Immature natural killer cell (primary cell): Measurements from ENCODE around the gene STX1B. TPM values are rescaled to one million over a fixed set of nuclear protein-coding genes. Genes with fewer than 3 reads are reported as not detected.
"Not testable (repeated sequence)": the region's sequence is repeated elsewhere in the genome, so short reads cannot be mapped to it uniquely, and the experiment has no call there.

Source experiments
- DNase-seq, 3 donors: peaks; one replicate each; pipeline ENCODE4 v3.0.0; 2022; ENCODE audit warnings: mixed read lengths in 1 of 3
- H3K27ac Mint-ChIP-seq, 6 donors: one replicate each; pipeline ENCODE4 v1.8.0; 2020; ENCODE audit warnings: mixed read lengths in 6 of 6, mild to moderate bottlenecking in 5 of 6, inconsistent platforms in 4 of 6, moderate library complexity in 3 of 6
- H3K27me3 Mint-ChIP-seq, 3 donors: one replicate each; pipeline ENCODE4 v1.8.0; 2020 to 2021; ENCODE audit warnings: low read depth in 3 of 3, mild to moderate bottlenecking in 3 of 3, mixed read lengths in 3 of 3, moderate library complexity in 3 of 3, inconsistent platforms in 1 of 3
- H3K36me3 Mint-ChIP-seq, 3 donors: one replicate each; pipeline ENCODE4 v1.8.0; 2020; ENCODE audit warnings: mixed read lengths in 3 of 3, inconsistent platforms in 2 of 3, mild to moderate bottlenecking in 2 of 3
- H3K4me1 Mint-ChIP-seq, 2 donors: one replicate each; pipeline ENCODE4 v1.8.0; 2020; ENCODE audit warnings: inconsistent platforms in 2 of 2, mild to moderate bottlenecking in 2 of 2, mixed read lengths in 2 of 2, moderate library complexity in 1 of 2
- H3K4me3 Mint-ChIP-seq, 5 donors: one replicate each; pipeline ENCODE4 v1.8.0; 2020; ENCODE audit warnings: mild to moderate bottlenecking in 5 of 5, mixed read lengths in 5 of 5, inconsistent platforms in 3 of 5, moderate library complexity in 3 of 5
- H3K9me3 Mint-ChIP-seq, 6 donors: one replicate each; pipeline ENCODE4 v1.8.0; 2020; ENCODE audit warnings: mild to moderate bottlenecking in 6 of 6, mixed read lengths in 6 of 6, inconsistent platforms in 4 of 6, moderate library complexity in 3 of 6
- polyA plus RNA-seq, 3 donors: library from polyadenylated mRNA; unstranded; fragments of 300-500 nt; fragmentation: Illumina TruSeq; gene quantifications; one replicate each; pipeline ENCODE4 v1.2.3, GENCODE V29; 2021

Gene STX1B
- polyA plus RNA-seq, 3 donors from 2014 or later: not detected

DNA sequence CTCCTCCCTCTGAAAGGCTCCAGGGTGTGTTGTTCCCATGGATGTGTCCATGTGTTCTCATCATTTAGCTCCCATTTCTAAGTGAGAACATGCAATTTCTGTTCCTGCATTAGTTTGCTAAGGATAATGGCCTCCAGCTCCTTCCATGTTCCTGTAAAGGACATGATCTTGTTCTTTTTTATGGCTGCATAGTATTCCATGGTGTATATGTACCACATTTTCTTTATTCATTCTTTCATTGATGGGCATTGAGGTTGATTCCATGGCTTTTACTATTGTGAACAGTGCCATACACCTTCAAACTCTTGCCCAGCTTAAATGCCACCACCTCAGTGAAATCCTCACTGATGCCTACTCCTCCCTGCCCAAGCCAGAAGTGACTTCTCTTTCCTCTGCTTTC, 66.1 kb downstream of the STX1B start:
- peaks cover 0 to 5% (median 0%) of the 10 kb centered on the region in 3 donors for H3K36me3 Mint-ChIP-seq
- no peak overlapping the region for H3K4me3 Mint-ChIP-seq
- peaks cover 23 to 33% of the 10 kb centered on the region in 2 donors for H3K4me1 Mint-ChIP-seq
- H3K27ac Mint-ChIP-seq: peak overlapping the region in 3 of 6 donors; percentile 41 to 70 (median 46)
- no peak for DNase-seq
- peaks cover 0 to 2% (median 0%) of the 10 kb centered on the region in 3 donors for H3K27me3 Mint-ChIP-seq
- no peaks in the 10 kb centered on the region for H3K9me3 Mint-ChIP-seq

- Mint-ChIP-seq H3K27me3 (peaks cover 0 to 2% (median 0%) of the 10 kb centered on the region in 3 donors), H3K4me3 (peak overlapping the region; percentile 74 to 83 (median 81)), H3K9me3 (no peaks in the 10 kb centered on the region), H3K4me1 (peaks cover 25 to 29% of the 10 kb centered on the region in 2 donors), H3K36me3 (peaks cover 0 to 5% (median 0%) of the 10 kb centered on the region in 3 donors), H3K27ac (peak overlapping the region in 5 of 6 donors; percentile 48 to 80 (median 68))
- no peak for DNase-seq
Observed at GRCh38 chr16:30942426-30942806, 68.0 kb downstream of the STX1B start.

DNA sequence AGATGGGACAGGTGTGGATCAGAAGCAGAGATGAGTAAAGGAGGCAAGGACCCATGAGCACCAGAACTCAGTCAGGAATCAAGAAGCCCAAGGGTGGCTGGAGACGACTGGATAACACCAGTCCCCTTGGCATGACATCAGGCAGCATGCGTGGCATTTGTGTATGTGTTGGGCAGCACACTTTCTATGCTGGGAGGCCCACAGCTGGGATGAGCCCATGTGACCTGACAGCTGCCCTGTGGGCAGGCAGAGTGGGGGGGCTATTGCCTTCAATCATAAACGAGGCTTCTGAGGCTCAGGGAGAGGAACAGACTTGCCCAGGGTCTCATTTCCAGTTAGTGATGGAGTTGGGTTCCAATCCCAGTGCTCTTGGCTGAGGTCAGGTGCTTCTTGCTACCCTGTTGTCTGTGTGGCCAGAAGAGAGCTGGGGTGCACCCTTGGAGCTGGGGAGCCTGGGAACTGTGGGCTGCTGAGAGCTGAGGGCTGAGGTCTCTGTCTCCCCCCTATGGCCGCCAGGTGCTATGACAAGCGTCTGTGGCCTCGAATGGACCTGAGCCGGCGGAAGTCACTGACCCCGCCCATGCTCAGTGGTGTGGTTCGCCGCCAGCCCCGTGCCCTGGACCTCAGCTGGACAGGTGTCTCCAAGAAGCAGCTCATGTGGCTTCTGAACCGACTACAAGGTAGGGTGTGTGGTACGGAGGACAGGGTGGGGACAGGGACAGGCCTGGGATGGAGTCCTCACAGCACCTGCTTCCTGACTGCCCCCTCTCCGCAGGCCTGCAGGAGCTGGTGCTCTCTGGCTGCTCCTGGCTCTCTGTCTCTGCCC, 68.6 kb downstream of the STX1B start:
- Mint-ChIP-seq H3K4me3 (peak overlapping the region; percentile 74 to 83 (median 81)), H3K36me3 (peaks cover 0 to 5% (median 0%) of the 10 kb centered on the region in 3 donors), H3K27ac (peak overlapping the region in 5 of 6 donors; percentile 77 to 83 (median 80)), H3K9me3 (no peaks in the 10 kb centered on the region), H3K4me1 (peaks cover 25 to 29% of the 10 kb centered on the region in 2 donors), H3K27me3 (peaks cover 0 to 2% (median 0%) of the 10 kb centered on the region in 3 donors)
- DNase-seq: peak; percentile 75 to 79 (median 78)

- H3K4me3 Mint-ChIP-seq: not testable (repeated sequence)
Observed at GRCh38 chr16:30939571-30939970, 70.9 kb downstream of the STX1B start.

More at GRCh38 chr16:30939571-30939970, 70.9 kb downstream of the STX1B start:
- H3K36me3 Mint-ChIP-seq: peaks cover 0 to 11% (median 4%) of the 10 kb centered on the region in 3 donors
- H3K27me3 Mint-ChIP-seq, DNase-seq, H3K9me3 Mint-ChIP-seq, H3K27ac Mint-ChIP-seq: not testable (repeated sequence)
- peaks cover 21 to 28% of the 10 kb centered on the region in 2 donors for H3K4me1 Mint-ChIP-seq

Other genes starting within 250 kb of the STX1B start
- gene CFAP119, start 248.6 kb downstream of the STX1B start, polyA plus RNA-seq: 1 to 10 TPM in 1 of 3 donors, under 1 TPM in 1, not detected in 1; 0.76 to 1.0 TPM
- gene RNF40, start 248.3 kb downstream of the STX1B start, polyA plus RNA-seq: 10 to 100 TPM; 19.3 to 87.3 (median 24.6) TPM
- gene ZNF629, start 223.4 kb downstream of the STX1B start, polyA plus RNA-seq: 1 to 10 TPM in 1 of 3 donors, under 1 TPM in 2; 0.09 to 1.1 (median 0.16) TPM
- gene BCL7C, start 116.6 kb downstream of the STX1B start, polyA plus RNA-seq: 10 to 100 TPM; 44.5 to 80.0 (median 60.7) TPM
- not detected for gene CTF1, start 114.0 kb downstream of the STX1B start, polyA plus RNA-seq
- 1 to 10 TPM in 1 of 3 donors, under 1 TPM in 2; 0.18 to 1.1 (median 0.22) TPM for gene FBXL19, start 87.1 kb downstream of the STX1B start, polyA plus RNA-seq
- 10 to 100 TPM; 31.4 to 50.0 (median 40.3) TPM for gene ORAI3, start 61.6 kb downstream of the STX1B start, polyA plus RNA-seq
- gene SETD1A, start 52.9 kb downstream of the STX1B start, polyA plus RNA-seq: 1 to 10 TPM in 2 of 3 donors, not detected in 1; 1.8 to 2.4 TPM
- not detected for gene HSD3B7, start 25.4 kb downstream of the STX1B start, polyA plus RNA-seq
- gene STX4, start 22.9 kb upstream of the STX1B start, polyA plus RNA-seq: 10 to 100 TPM; 31.3 to 46.4 (median 33.3) TPM
- gene ZNF668, start 63.6 kb upstream of the STX1B start, polyA plus RNA-seq: 10 to 100 TPM in 2 of 3 donors, 1 to 10 TPM in 1; 6.8 to 17.2 (median 10.1) TPM
- 10 to 100 TPM in 1 of 3 donors, 1 to 10 TPM in 1, under 1 TPM in 1; 0.93 to 11.5 (median 2.5) TPM for gene ZNF646, start 63.8 kb upstream of the STX1B start, polyA plus RNA-seq
- 1 to 10 TPM in 1 of 3 donors, under 1 TPM in 2; 0.27 to 1.4 (median 0.63) TPM for gene PRSS53, start 78.3 kb upstream of the STX1B start, polyA plus RNA-seq
- gene VKORC1, start 84.2 kb upstream of the STX1B start, polyA plus RNA-seq: 100 to 1,000 TPM; 114 to 164 (median 116) TPM
- 10 to 100 TPM; 21.4 to 50.3 (median 30.1) TPM for gene BCKDK, start 97.7 kb upstream of the STX1B start, polyA plus RNA-seq
- 10 to 100 TPM; 29.4 to 53.9 (median 32.6) TPM for gene KAT8, start 107.0 kb upstream of the STX1B start, polyA plus RNA-seq
- not detected for gene PRSS8, start 125.1 kb upstream of the STX1B start, polyA plus RNA-seq
- 1 to 10 TPM; 3.4 to 8.6 (median 6.9) TPM for gene PRSS36, start 139.4 kb upstream of the STX1B start, polyA plus RNA-seq
- gene FUS, start 169.5 kb upstream of the STX1B start, polyA plus RNA-seq: 100 to 1,000 TPM in 1 of 3 donors, 10 to 100 TPM in 2; 73.4 to 169 (median 87.4) TPM
- 100 to 1,000 TPM in 2 of 3 donors, 10 to 100 TPM in 1; 91.2 to 133 (median 118) TPM for gene PYCARD, start 192.1 kb upstream of the STX1B start, polyA plus RNA-seq
- gene TRIM72, start 203.5 kb upstream of the STX1B start, polyA plus RNA-seq: not detected
- gene PYDC1, start 206.5 kb upstream of the STX1B start, polyA plus RNA-seq: not detected
- gene ITGAM, start 249.3 kb upstream of the STX1B start, polyA plus RNA-seq: 100 to 1,000 TPM in 1 of 3 donors, 10 to 100 TPM in 2; 70.6 to 186 (median 89.3) TPM